Mucosa of gallbladder (tissue), 1 donor: ENCODE measurements around the gene DPY19L3. TPM values are rescaled to one million over a fixed set of nuclear protein-coding genes. Genes with fewer than 3 reads are reported as not detected.
"Not testable (repeated sequence)": the region's sequence is repeated elsewhere in the genome, so short reads cannot be mapped to it uniquely, and the experiment has no call there.

ENCODE experiments used
- DNase-seq: peaks from one replicate; pipeline ENCODE4 v3.0.0-alpha.2; 2020; ENCODE audit warnings: low spot score
- total RNA-seq: library from RNA; stranded (reverse); gene quantifications from one replicate; pipeline ENCODE4 v1.2.1, GENCODE V29; 2021
- donor health status: DM: no; HTN: no; CAD: no.

DPY19L3 gene
- total RNA-seq, 1 donor from 2014 or later, result 17.8 TPM

DNA sequence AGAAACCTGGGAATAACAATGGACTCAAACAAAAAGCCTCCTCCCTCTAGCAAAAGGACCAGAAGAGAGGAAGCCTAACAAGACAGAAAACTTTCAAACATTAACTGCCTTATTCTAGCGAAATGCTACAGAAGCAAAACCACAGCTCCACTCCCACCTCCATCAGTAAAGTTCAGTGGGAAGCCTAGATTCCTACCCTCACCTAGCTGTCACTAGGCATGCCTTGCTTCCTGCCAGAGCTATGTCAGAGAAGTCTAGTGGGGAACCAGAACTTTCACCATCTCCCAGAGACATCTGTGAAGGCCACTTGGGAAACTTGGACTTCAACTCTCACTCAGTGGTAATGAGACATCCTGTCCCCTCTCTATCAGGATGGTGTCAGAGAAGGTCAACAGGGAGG, 37.1 kb downstream of the DPY19L3 start:
- no peak for DNase-seq

DNA sequence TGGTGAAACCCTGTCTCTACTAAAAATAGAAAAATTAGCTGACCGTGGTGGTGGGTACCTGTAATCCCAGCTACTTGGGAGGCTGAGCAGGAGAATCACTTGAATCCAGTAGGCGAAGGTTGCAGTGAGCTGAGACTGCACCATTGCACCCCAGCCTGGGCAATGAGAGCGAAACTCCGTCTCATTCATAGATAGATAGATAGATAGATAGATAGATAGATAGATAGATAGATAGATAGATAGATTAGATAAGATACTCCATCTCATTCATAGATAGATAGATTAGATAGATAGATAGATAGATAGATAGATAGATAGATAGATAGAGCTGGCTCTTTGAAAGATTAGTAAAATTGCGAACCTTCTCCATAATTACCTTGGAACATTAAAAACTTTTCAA, 42.0 kb downstream of the DPY19L3 start:
- not testable (repeated sequence) for DNase-seq

GRCh38 chr19:32448026-32448425, 42.5 kb downstream of the DPY19L3 start:
- no peak for DNase-seq

- no peak for DNase-seq
Observed at GRCh38 chr19:32450217-32450616, 44.6 kb downstream of the DPY19L3 start.

DNA sequence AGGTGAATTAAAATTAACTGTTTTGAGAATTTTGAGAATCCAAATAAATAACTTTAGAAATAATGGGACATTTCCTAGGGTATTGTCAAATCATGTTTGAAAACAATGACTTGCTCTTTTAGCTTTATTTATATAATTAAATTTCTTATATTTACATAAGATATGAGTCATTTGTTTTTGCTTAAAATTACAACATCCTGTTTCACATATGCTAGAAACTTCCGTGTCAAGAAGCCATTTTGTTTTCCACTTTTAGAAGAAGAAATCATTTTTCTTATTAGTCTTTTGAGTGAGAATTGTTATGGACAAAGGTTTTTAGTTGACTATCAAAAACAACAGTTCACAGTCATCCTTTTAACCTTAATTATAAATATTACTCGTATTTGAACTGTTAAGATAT, 48.2 kb downstream of the DPY19L3 start:
- no peak for DNase-seq

- DNase-seq, result no peak
Observed at GRCh38 chr19:32456406-32456805, 50.8 kb downstream of the DPY19L3 start.

DNA sequence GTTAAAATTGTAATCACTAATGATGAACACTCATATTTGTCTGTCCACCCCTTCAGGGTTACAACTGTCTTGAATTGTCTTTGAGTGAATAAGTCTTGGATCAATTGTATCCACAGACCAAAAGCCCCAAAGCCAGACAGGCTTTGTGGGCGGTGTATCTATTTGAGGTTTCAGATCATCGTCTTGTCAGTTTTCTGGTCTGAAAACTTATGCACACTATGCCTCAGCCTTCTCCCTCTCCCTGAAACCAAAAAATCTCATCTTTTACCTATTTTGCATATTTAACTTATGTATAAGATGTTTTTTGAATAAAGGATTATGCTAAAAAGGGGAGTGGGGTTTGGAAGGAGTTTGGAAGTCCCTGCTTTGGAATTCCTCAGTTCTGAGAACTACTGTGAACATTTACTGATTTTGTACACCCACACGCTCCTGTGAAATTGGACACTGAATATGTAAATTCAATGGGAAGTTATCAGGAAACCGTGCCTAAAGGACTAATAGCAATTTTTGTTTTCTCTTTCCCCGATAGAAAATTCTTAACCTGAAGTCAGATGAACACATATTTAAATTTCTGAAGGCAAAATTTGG, 52.1 kb downstream of the DPY19L3 start:
- no peak for DNase-seq

GRCh38 chr19:32458500-32459123, 53.0 kb downstream of the DPY19L3 start:
- no peak for DNase-seq

GRCh38 chr19:32459204-32459865, 53.8 kb downstream of the DPY19L3 start:
- no peak for DNase-seq

DNA sequence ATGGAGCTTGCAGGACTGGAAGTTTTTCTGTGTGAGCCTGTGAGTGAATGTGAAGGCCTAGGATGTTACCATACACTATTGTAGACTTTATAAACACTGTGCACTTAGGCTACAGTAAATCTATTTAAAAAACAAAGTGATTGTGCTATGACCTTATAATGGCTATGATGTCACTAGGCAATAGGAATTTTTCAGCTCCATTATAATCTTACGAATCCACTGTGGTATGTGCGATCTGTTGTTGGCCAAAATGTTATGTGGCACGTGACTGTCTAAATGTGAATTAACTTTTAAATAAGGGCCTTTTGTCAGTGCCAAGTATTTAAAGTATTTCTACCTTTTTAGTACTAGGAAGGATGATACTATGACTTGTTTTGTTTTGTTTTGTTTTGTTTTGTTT, 54.9 kb downstream of the DPY19L3 start:
- DNase-seq, result no peak

- DNase-seq, result no peak
Observed at GRCh38 chr19:32464279-32464678, 58.7 kb downstream of the DPY19L3 start.

DNA sequence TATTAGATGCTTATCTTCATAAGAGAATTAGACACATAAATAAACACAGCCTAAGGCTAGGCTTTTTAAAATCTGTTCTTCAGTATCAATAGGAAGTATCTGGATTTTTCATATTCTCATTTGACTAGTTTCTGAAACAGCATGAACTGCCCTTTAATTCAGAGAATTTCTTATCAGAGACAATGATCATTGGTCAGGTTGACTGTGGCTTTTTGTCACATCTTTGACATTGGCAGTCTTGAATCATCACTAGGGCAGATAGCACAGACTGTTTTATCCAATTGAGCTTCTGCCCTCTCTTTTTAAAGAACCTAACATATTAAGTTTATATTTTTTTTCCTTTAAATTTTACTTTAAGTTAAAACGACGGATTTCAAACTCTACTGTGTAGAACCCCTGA, 59.6 kb downstream of the DPY19L3 start:
- DNase-seq, result no peak

- DNase-seq, result no peak
Observed at GRCh38 chr19:32469795-32470194, 64.2 kb downstream of the DPY19L3 start.

- no peak for DNase-seq
Observed at GRCh38 chr19:32471095-32471494, 65.5 kb downstream of the DPY19L3 start.

DNA sequence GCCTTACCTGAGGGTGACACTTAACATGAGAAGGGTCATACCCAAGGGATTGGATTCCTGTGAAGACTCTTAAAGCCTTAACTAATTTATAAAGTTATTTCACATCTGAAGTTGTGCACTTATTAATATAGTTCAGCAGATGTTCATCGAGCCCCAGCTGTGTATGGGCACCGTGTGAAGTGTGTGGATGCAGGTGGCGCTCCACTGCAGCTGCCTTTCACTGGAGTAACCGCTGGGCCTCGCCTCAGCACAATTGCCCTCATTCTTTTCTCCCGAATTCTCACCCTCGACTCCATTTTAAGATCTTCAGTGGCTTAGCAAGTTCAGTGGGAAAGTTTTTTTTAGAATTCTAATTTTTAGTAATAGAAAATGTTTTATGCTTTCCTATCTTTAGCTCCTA, 66.2 kb downstream of the DPY19L3 start:
- no peak for DNase-seq

GRCh38 chr19:32475141-32476031, 69.8 kb downstream of the DPY19L3 start:
- DNase-seq, result no peak

- DNase-seq, result no peak
Observed at GRCh38 chr19:32476032-32476350, 70.4 kb downstream of the DPY19L3 start.

DNA sequence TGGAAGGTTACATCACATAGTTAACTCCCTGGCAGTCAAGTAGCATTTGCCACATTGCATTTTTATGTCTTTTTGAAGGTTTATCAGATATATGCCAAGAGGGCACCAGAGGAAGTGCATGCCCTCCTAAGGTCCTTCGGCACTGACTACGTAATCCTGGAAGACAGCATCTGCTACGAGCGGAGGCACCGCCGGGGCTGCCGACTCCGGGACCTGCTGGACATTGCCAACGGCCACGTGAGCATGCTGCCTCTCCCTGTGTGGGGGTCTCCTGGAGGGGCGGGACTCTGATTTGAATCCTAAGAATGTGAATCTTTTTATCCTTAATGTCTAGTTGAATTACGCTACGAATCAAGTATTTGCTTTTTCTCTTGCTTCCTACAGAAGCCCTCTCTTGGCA, 74.8 kb downstream of the DPY19L3 start:
- DNase-seq, result no peak

GRCh38 chr19:32483574-32483973, 78.0 kb downstream of the DPY19L3 start:
- DNase-seq, result no peak

DNA sequence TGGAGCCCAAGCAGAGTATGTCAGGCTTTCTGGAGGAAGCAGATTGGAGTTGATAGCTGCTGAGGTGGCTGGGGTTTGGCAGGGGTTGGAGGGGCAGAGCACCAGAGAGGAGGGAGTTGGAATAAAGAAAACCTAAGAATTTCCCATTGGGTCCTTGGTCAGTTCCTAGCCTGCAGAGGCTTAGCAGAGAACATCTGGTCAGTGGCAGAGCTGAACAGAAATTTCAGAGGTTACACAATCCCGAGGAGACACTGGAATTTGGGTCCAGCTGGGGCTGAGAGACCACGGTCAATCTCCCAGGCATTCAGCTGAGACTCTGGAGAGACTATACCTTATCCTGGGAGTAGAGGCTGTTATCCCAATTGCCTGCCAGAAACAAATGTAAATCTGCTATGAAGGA, 84.4 kb downstream of the DPY19L3 start:
- DNase-seq, result no peak

DNA sequence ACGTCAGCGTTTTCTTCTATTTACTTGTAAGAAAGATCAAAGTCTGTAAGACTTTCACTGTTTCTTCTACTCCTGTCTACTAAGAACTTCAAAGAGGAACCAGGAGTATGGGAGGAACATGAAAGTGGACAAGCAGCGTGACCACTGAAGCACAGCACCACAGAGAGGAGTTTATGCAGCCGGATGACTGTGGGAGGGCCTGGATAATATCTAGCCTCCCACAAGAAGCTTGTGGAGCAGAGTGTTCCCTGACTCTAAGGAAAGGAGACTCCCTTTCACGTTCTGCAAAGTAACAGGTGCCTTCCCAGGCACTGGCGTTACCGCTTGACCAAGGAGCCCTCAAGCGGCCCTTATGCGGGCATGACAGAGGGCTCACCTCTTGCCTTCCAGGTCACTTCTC, 91.8 kb downstream of the DPY19L3 start:
- no peak for DNase-seq

DNA sequence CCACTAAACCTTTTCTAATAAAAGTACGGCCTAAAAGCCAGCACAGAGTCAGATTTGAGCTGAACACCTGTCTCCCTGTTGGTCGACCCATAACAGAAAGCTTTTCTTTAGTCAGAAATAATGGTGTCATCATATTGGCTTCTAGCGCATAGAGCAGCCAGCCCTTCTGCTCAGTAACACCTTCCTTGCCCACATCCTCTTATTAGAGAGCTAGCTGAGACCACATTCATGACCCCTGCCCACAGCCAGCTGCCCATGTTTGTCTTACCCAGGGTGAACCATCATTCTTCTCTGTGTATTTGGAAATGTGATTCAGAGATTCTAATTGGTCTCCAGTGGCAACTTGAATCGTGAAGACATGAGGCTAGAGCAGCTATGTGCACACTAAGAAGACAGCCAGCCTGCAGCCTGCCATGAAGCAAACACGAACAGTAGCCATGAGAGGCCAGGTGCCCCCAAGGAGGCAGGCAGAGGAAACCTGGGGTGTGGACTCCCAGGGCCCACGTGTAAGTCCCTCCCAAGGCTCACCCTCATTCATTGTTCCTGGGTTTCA, 93.2 kb downstream of the DPY19L3 start:
- no peak for DNase-seq
